ENCODE results near the gene MYBL2. TPM values are rescaled to one million over a fixed set of nuclear protein-coding genes. Genes with fewer than 3 reads are reported as not detected.

The MYBL2 gene
- total RNA-seq, 3 donors from 2014 or later, result 19.8 to 26.2 (median 23.0) TPM

GRCh38 chr20:43699941-43700565 is 33.1 kb downstream of the MYBL2 start:
- H3K36me3 Mint-ChIP-seq (ENCODE audit: insufficient read depth), result no peaks in the 10 kb centered on the region
- H3K4me3 Mint-ChIP-seq, result no peak overlapping the region
- H3K27me3 Mint-ChIP-seq (ENCODE audit: low read depth), result no peaks in the 10 kb centered on the region
- H3K9me3 Mint-ChIP-seq, result no peaks in the 10 kb centered on the region
- H3K4me1 Mint-ChIP-seq (ENCODE audit: low read depth), result peaks cover 8% of the 10 kb centered on the region
- ATAC-seq, result peak in 1 of 2 donors; percentile 51
- no peak for DNase-seq

GRCh38 chr20:43700627-43701026 is 33.7 kb downstream of the MYBL2 start:
- Mint-ChIP-seq H3K4me3 (no peak overlapping the region), H3K36me3 (ENCODE audit: insufficient read depth) (no peaks in the 10 kb centered on the region), H3K27me3 (ENCODE audit: low read depth) (no peaks in the 10 kb centered on the region), H3K4me1 (ENCODE audit: low read depth) (peaks cover 8% of the 10 kb centered on the region), H3K9me3 (no peaks in the 10 kb centered on the region)
- DNase-seq (no peak), ATAC-seq (no peak)

- Mint-ChIP-seq H3K36me3 (ENCODE audit: insufficient read depth) (no peaks in the 10 kb centered on the region), H3K4me1 (ENCODE audit: low read depth) (peaks cover 8% of the 10 kb centered on the region), H3K9me3 (no peaks in the 10 kb centered on the region), H3K4me3 (no peak overlapping the region), H3K27me3 (ENCODE audit: low read depth) (no peaks in the 10 kb centered on the region)
- no peak for DNase-seq
- ATAC-seq, result no peak
These were observed 35.6 kb downstream of the MYBL2 start for GRCh38 chr20:43702502-43702901.

GRCh38 chr20:43710370-43711044 is 43.6 kb downstream of the MYBL2 start:
- Mint-ChIP-seq H3K36me3 (ENCODE audit: insufficient read depth) (no peaks in the 10 kb centered on the region), H3K4me1 (ENCODE audit: low read depth) (no peaks in the 10 kb centered on the region), H3K4me3 (no peak overlapping the region), H3K27me3 (ENCODE audit: low read depth) (no peaks in the 10 kb centered on the region), H3K9me3 (no peaks in the 10 kb centered on the region)
- peak in 1 of 2 donors; percentile 46 for ATAC-seq
- DNase-seq, result no peak

- no peaks in the 10 kb centered on the region for H3K36me3 Mint-ChIP-seq (ENCODE audit: insufficient read depth)
- H3K4me1 Mint-ChIP-seq (ENCODE audit: low read depth), result no peaks in the 10 kb centered on the region
- H3K27me3 Mint-ChIP-seq (ENCODE audit: low read depth), result no peaks in the 10 kb centered on the region
- no peak for ATAC-seq
- DNase-seq, result no peak
- no peaks in the 10 kb centered on the region for H3K9me3 Mint-ChIP-seq
- H3K4me3 Mint-ChIP-seq, result no peak overlapping the region
These were observed 44.3 kb downstream of the MYBL2 start for GRCh38 chr20:43711098-43711654.

- no peaks in the 10 kb centered on the region for H3K36me3 Mint-ChIP-seq (ENCODE audit: insufficient read depth)
These were observed 48.1 kb downstream of the MYBL2 start for GRCh38 chr20:43715044-43715443.

GRCh38 chr20:43715511-43715910 is 48.6 kb downstream of the MYBL2 start:
- Mint-ChIP-seq H3K9me3 (no peaks in the 10 kb centered on the region), H3K4me1 (ENCODE audit: low read depth) (peaks cover 8% of the 10 kb centered on the region), H3K27me3 (ENCODE audit: low read depth) (no peaks in the 10 kb centered on the region), H3K4me3 (no peak overlapping the region), H3K36me3 (ENCODE audit: insufficient read depth) (no peaks in the 10 kb centered on the region)
- DNase-seq (no peak), ATAC-seq (no peak)

More at GRCh38 chr20:43715044-43715443, 48.1 kb downstream of the MYBL2 start:
- ATAC-seq (no peak), DNase-seq (no peak)
- no peaks in the 10 kb centered on the region for H3K27me3 Mint-ChIP-seq (ENCODE audit: low read depth)
- H3K4me1 Mint-ChIP-seq (ENCODE audit: low read depth), result peaks cover 6% of the 10 kb centered on the region
- H3K4me3 Mint-ChIP-seq, result no peak overlapping the region
- H3K9me3 Mint-ChIP-seq, result no peaks in the 10 kb centered on the region

- no peaks in the 10 kb centered on the region for H3K27me3 Mint-ChIP-seq (ENCODE audit: low read depth)
- H3K4me3 Mint-ChIP-seq, result no peak overlapping the region
- peaks cover 14% of the 10 kb centered on the region for H3K4me1 Mint-ChIP-seq (ENCODE audit: low read depth)
- ATAC-seq, result no peak
- no peak for DNase-seq
- H3K36me3 Mint-ChIP-seq (ENCODE audit: insufficient read depth), result no peaks in the 10 kb centered on the region
- H3K9me3 Mint-ChIP-seq, result no peaks in the 10 kb centered on the region
These were observed 49.2 kb downstream of the MYBL2 start for GRCh38 chr20:43716123-43716522.

- H3K4me1 Mint-ChIP-seq (ENCODE audit: low read depth), result peaks cover 19% of the 10 kb centered on the region
- ATAC-seq (no peak), DNase-seq (no peak)
- H3K36me3 Mint-ChIP-seq (ENCODE audit: insufficient read depth), result no peaks in the 10 kb centered on the region
- H3K9me3 Mint-ChIP-seq, result no peaks in the 10 kb centered on the region
- H3K27me3 Mint-ChIP-seq (ENCODE audit: low read depth), result no peaks in the 10 kb centered on the region
- no peak overlapping the region for H3K4me3 Mint-ChIP-seq
These were observed 50.1 kb downstream of the MYBL2 start for GRCh38 chr20:43716757-43717615.

- H3K36me3 Mint-ChIP-seq (ENCODE audit: insufficient read depth), result no peaks in the 10 kb centered on the region
- DNase-seq (no peak), ATAC-seq (no peak)
- peaks cover 24% of the 10 kb centered on the region for H3K4me1 Mint-ChIP-seq (ENCODE audit: low read depth)
- H3K27me3 Mint-ChIP-seq (ENCODE audit: low read depth), result no peaks in the 10 kb centered on the region
- H3K4me3 Mint-ChIP-seq, result no peak overlapping the region
- H3K9me3 Mint-ChIP-seq, result no peaks in the 10 kb centered on the region
These were observed 50.7 kb downstream of the MYBL2 start for GRCh38 chr20:43717616-43717995.

- ATAC-seq (no peak), DNase-seq (no peak)
- H3K4me1 Mint-ChIP-seq (ENCODE audit: low read depth), result peaks cover 41% of the 10 kb centered on the region
- H3K4me3 Mint-ChIP-seq, result no peak overlapping the region
- no peaks in the 10 kb centered on the region for H3K9me3 Mint-ChIP-seq
- H3K27me3 Mint-ChIP-seq (ENCODE audit: low read depth), result no peaks in the 10 kb centered on the region
- no peaks in the 10 kb centered on the region for H3K36me3 Mint-ChIP-seq (ENCODE audit: insufficient read depth)
These were observed 53.1 kb downstream of the MYBL2 start for GRCh38 chr20:43720007-43720406.

- Mint-ChIP-seq H3K27me3 (ENCODE audit: low read depth) (no peaks in the 10 kb centered on the region), H3K4me1 (ENCODE audit: low read depth) (peaks cover 41% of the 10 kb centered on the region), H3K4me3 (no peak overlapping the region), H3K9me3 (no peaks in the 10 kb centered on the region), H3K36me3 (ENCODE audit: insufficient read depth) (no peaks in the 10 kb centered on the region)
- no peak for ATAC-seq
- no peak for DNase-seq
These were observed 54.1 kb downstream of the MYBL2 start for GRCh38 chr20:43721097-43721428.

GRCh38 chr20:43721429-43722152 is 54.7 kb downstream of the MYBL2 start:
- ATAC-seq (peak in 1 of 2 donors; percentile 11), DNase-seq (no peak)
- no peaks in the 10 kb centered on the region for H3K27me3 Mint-ChIP-seq (ENCODE audit: low read depth)
- no peaks in the 10 kb centered on the region for H3K9me3 Mint-ChIP-seq
- H3K4me3 Mint-ChIP-seq, result peak overlapping the region; percentile 57
- H3K4me1 Mint-ChIP-seq (ENCODE audit: low read depth), result peaks cover 41% of the 10 kb centered on the region
- H3K36me3 Mint-ChIP-seq (ENCODE audit: insufficient read depth), result no peaks in the 10 kb centered on the region

- DNase-seq, result peak; percentile 57
- ATAC-seq, result peak; percentile 88 to 89
- H3K4me3 Mint-ChIP-seq, result peak overlapping the region; percentile 57
- H3K36me3 Mint-ChIP-seq (ENCODE audit: insufficient read depth), result no peaks in the 10 kb centered on the region
- H3K27me3 Mint-ChIP-seq (ENCODE audit: low read depth), result no peaks in the 10 kb centered on the region
- H3K9me3 Mint-ChIP-seq, result no peaks in the 10 kb centered on the region
- H3K4me1 Mint-ChIP-seq (ENCODE audit: low read depth), result peaks cover 41% of the 10 kb centered on the region
These were observed 55.2 kb downstream of the MYBL2 start for GRCh38 chr20:43722153-43722505.
